ENCODE results near the gene MGP. TPM values are rescaled to one million over a fixed set of nuclear protein-coding genes. Genes with fewer than 3 reads are reported as not detected.

MGP gene
- total RNA-seq, 4 donors from 2014 or later = 506 to 706 (median 636) TPM

DNA sequence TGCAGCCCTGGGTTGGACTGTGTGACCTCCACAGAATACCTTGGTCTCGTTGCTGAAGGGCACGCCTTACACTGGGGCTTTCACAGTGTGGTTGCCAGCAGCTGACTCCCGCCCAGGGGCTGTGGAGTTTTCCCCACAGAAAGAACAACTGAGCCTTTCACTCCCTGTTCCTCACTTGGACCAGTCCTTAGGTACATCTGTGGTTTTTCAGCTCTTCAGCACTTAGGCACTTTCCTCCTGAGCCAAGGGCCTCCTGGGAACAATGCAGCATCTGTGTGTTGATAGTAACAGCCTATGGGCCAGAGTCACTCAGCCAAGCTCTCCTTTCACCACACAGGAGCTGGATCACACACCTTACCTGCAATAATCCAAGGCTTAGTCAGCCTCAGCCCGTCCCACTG lies 27.7 kb upstream of the MGP start:
- no peaks in the 10 kb centered on the region for H3K36me3 ChIP-seq
- no peaks in the 10 kb centered on the region for H3K9me3 ChIP-seq
- H3K27ac ChIP-seq = peak overlapping the region in 3 of 4 donors; percentile 5 to 47 (median 33)
- ATAC-seq = peak; percentile 36
- H3K4me3 ChIP-seq = no peak overlapping the region
- H3K4me1 ChIP-seq = peaks cover 0 to 11% (median 0%) of the 10 kb centered on the region in 3 donors
- 47 to 86% methylated on average over 1 to 4 of the region's 4 CpGs for WGBS, 2 donors (ENCODE audit: low coverage in 1 of 2)
- H3K27me3 ChIP-seq = no peaks in the 10 kb centered on the region
- no peak for TF ChIP-seq POLR2AphosphoS5 (IDR thresholded peaks at IDR 0.05)
- no peak for TF ChIP-seq EP300 (IDR thresholded peaks at IDR 0.05)
- TF ChIP-seq, protein P1, sequence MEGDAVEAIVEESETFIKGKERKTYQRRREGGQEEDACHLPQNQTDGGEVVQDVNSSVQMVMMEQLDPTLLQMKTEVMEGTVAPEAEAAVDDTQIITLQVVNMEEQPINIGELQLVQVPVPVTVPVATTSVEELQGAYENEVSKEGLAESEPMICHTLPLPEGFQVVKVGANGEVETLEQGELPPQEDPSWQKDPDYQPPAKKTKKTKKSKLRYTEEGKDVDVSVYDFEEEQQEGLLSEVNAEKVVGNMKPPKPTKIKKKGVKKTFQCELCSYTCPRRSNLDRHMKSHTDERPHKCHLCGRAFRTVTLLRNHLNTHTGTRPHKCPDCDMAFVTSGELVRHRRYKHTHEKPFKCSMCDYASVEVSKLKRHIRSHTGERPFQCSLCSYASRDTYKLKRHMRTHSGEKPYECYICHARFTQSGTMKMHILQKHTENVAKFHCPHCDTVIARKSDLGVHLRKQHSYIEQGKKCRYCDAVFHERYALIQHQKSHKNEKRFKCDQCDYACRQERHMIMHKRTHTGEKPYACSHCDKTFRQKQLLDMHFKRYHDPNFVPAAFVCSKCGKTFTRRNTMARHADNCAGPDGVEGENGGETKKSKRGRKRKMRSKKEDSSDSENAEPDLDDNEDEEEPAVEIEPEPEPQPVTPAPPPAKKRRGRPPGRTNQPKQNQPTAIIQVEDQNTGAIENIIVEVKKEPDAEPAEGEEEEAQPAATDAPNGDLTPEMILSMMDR (IDR thresholded peaks at IDR 0.05) = no peak
- TF ChIP-seq POLR2A (IDR thresholded peaks at IDR 0.05) = no peak

DNA sequence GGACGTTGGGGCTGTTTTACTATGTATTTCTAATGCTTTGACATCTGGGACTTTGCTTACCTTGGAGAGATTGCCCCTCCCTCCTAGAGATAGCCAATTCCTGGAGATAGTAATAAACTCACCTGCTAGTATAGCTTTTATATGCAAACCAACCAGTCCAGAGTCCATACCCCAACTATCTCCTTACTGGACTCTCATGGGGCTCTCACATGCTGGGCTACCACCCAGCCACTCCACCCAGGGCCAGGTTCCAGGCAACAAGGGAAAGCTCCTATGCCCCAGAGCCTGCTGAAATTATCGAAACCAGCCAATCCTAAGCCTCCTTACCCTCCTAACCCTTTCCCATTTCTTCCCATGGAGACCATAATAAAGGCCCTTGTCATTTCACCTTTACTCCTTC lies 25.5 kb upstream of the MGP start:
- ATAC-seq = no peak
- WGBS, 2 donors (ENCODE audit: low coverage in 1 of 2) = 42% methylated on average over 2 of the region's 2 CpGs; no CpG with 5 or more reads in 1 of the 2 donors
- TF ChIP-seq POLR2AphosphoS5 (IDR thresholded peaks at IDR 0.05) (no peak), POLR2A (IDR thresholded peaks at IDR 0.05) (no peak), EP300 (IDR thresholded peaks at IDR 0.05) (no peak)
- TF ChIP-seq, protein P1 (IDR thresholded peaks at IDR 0.05) = no peak

DNA sequence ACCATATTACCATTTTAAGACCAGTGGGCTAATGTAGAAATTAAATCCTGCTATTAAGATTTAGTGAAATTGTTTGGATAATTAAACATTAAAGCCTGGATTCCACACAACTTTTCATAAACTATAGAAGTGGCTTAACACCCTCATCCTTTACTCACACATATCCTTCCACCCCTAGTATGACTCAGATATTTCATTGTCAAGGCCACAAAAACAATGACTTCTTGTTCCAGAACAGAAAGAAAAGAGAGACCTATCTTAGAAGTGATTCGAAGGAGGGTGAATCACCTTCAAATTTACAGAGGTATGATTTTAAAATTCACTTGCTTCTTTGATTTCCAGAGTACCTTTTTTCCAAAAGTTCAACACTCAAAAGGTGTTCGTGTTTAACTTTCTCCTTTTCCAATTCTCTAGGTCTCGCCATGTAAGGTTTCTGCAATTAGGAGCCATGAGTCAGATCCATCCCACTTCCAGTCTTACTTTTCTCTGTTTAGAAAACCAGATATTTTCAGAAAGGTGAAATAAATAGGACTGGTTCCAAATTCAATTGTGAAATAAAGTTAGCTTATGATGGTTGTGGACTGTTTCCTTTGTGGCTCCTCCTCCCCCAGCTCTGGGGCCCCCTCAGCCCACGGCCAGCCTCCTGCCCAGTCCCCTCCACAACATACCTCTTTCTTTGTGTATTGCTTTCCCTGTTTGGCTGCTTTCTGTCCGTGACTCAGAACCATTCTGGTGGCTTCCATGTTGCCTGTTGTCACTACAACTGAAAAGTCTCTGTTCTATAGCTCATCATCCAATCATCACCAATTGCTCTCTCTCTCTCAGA lies 24.6 kb upstream of the MGP start:
- TF ChIP-seq POLR2AphosphoS5 (IDR thresholded peaks at IDR 0.05) (no peak), EP300 (IDR thresholded peaks at IDR 0.05) (no peak), POLR2A (IDR thresholded peaks at IDR 0.05) (no peak)
- TF ChIP-seq, protein P1 (IDR thresholded peaks at IDR 0.05) = no peak
- no peak overlapping the region for H3K27ac ChIP-seq
- WGBS, 2 donors (ENCODE audit: low coverage in 1 of 2) = 69 to 88% methylated on average over 5 of the region's 5 CpGs

More for the DNA sequence above, 25.5 kb upstream of the MGP start:
- Histone ChIP-seq H3K27ac (no peak overlapping the region), H3K27me3 (no peaks in the 10 kb centered on the region), H3K9me3 (no peaks in the 10 kb centered on the region), H3K4me3 (no peak overlapping the region), H3K36me3 (no peaks in the 10 kb centered on the region), H3K4me1 (peaks cover 0 to 13% (median under 1%) of the 10 kb centered on the region in 3 donors)

DNA sequence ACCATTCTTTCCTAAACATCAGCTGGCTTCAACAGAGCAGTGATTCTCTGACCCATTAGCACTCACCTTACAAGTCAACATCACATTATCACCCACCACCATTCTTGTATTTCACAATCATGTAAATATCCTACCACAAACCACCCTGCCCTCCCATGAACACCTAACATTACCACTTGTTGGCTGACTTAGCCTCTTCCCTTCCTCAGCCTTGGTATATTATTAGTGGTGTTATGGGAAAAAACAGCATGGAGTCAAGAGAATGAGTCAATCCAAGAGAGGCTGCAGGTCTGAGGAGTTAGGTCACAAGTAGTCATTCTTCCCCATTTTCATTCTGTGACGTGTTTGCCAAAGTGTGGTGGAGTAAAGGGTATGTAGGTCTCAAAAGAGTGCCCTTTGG lies 22.3 kb upstream of the MGP start:
- no peak for TF ChIP-seq POLR2AphosphoS5 (IDR thresholded peaks at IDR 0.05)
- no peak for TF ChIP-seq POLR2A (IDR thresholded peaks at IDR 0.05)
- TF ChIP-seq, protein P1 (IDR thresholded peaks at IDR 0.05) = no peak
- no peak overlapping the region for H3K27ac ChIP-seq
- ATAC-seq = no peak
- 100% methylated on average over 1 of the region's 1 CpG; no CpG with 5 or more reads in 1 of the 2 donors for WGBS, 2 donors (ENCODE audit: low coverage in 1 of 2)
- H3K4me3 ChIP-seq = no peak overlapping the region
- peaks cover 5 to 36% (median 12%) of the 10 kb centered on the region in 3 donors for H3K4me1 ChIP-seq
- no peaks in the 10 kb centered on the region for H3K9me3 ChIP-seq
- no peaks in the 10 kb centered on the region for H3K27me3 ChIP-seq
- H3K36me3 ChIP-seq = no peaks in the 10 kb centered on the region

More for the DNA sequence above, 24.6 kb upstream of the MGP start:
- Histone ChIP-seq H3K4me1 (peaks cover 5 to 22% (median 9%) of the 10 kb centered on the region in 3 donors), H3K9me3 (no peaks in the 10 kb centered on the region), H3K27me3 (no peaks in the 10 kb centered on the region), H3K4me3 (no peak overlapping the region), H3K36me3 (no peaks in the 10 kb centered on the region)
- ATAC-seq = no peak

DNA sequence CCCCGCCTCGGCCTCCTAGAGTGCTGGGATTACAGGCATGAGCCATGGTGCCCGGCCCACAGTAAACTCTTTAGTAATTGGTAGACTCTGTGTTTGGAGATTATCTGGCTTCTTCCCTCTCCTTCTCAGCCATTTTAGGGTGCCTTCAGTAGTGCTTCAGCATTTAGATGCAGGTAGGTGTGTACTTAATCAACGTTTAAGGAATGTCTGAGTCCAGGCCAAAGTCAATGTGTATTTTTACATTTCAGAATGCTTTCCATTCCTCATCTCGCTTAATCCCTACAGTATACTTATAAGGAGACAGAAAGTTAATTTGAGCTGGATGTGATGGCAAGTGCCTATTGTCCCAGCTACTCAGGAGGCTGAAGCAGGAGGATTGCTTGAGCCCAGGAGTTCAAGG lies 20.5 kb upstream of the MGP start:
- no peak overlapping the region for H3K4me3 ChIP-seq
- no peaks in the 10 kb centered on the region for H3K27me3 ChIP-seq
- no peaks in the 10 kb centered on the region for H3K36me3 ChIP-seq
- peak overlapping the region in 3 of 4 donors; percentile 64 to 71 (median 71) for H3K27ac ChIP-seq
- ATAC-seq = no peak
- TF ChIP-seq POLR2A (IDR thresholded peaks at IDR 0.05) = no peak
- no peak for TF ChIP-seq EP300 (IDR thresholded peaks at IDR 0.05)
- TF ChIP-seq, protein P1 (IDR thresholded peaks at IDR 0.05) = no peak
- TF ChIP-seq POLR2AphosphoS5 (IDR thresholded peaks at IDR 0.05) = no peak
- no peaks in the 10 kb centered on the region for H3K9me3 ChIP-seq
- H3K4me1 ChIP-seq = peaks cover 8 to 48% (median 14%) of the 10 kb centered on the region in 3 donors
- WGBS, 2 donors (ENCODE audit: low coverage in 1 of 2) = 88% methylated on average over 2 of the region's 5 CpGs; no CpG with 5 or more reads in 1 of the 2 donors
